HCT116 (cell line): Measurements from ENCODE around the gene CD109. TPM values are rescaled to one million over a fixed set of nuclear protein-coding genes. Genes with fewer than 3 reads are reported as not detected.
"Not testable (repeated sequence)": the region's sequence is repeated elsewhere in the genome, so short reads cannot be mapped to it uniquely, and the experiment has no call there.

Experiments used
- ATAC-seq: fragments of 200-7000 bp; cut with Tn5 transposase; 2 replicates; pipeline ENCODE4 v1.9.1; 2020; ENCODE audit warnings: mild to moderate bottlenecking, moderate library complexity
- BruUV-seq: library from RNA; stranded (reverse); fragments of 400-500 nt; replicated peaks from 2 replicates; lab custom pipeline; 2021; lab: Mats Ljungman, UMichigan
- CTCF ChIA-PET: fragments of 300-600 bp; sonication (Branson Sonifier 250); formaldehyde crosslinking; loops from one replicate; lab custom pipeline; 2021; ENCODE audit warnings: antibody characterized with exemption; lab: Charles Lee
- POLR2A ChIA-PET: fragments of 300-600, 350-600 bp; sonication (Branson Sonifier 250); formaldehyde crosslinking; loops from one replicate; lab custom pipeline; 2021; ENCODE audit warnings: antibody characterized with exemption; lab: Charles Lee
- RAD21 ChIA-PET, 2 experiments: fragments of 300-600 bp; sonication (Branson Sonifier 250); formaldehyde crosslinking; loops; one replicate each; lab custom pipeline; 2023; ENCODE audit warnings: low total read pairs in 2 of 2; ENCODE audit not compliant: uncharacterized antibody in 2 of 2, unreplicated experiment in 2 of 2, low non-redundant PET in 1 of 2; lab: Charles Lee
- DNase-seq: peaks from one replicate; pipeline ENCODE4 v3.0.0-alpha.2; 2010; ENCODE audit warnings: low read depth, low spot score
- H2AFZ ChIP-seq: fragments of 200-600 bp; shearing (Covaris generic), sonication (generic); 2 replicates; pipeline ENCODE4 v1.6.1; 2017; ENCODE audit warnings: low read depth, mixed run types, mixed read lengths, antibody characterized with exemption, low read length; ENCODE audit not compliant: poor library complexity, severe bottlenecking
- H3K27ac ChIP-seq: 2 replicates; pipeline ENCODE4 v1.5.1; 2012; ENCODE audit warnings: low read depth, low read length
- H3K27me3 ChIP-seq: fragments of 200-600 bp; sonication (generic); 2 replicates; pipeline ENCODE4 v1.6.1; 2016; ENCODE audit warnings: mixed run types, low read length, mixed read lengths; ENCODE audit not compliant: insufficient read depth
- H3K36me3 ChIP-seq, 2 experiments: fragments of 200-500 bp in 1 of 2; fragments of 200-600 bp in 1 of 2; sonication (Bioruptor generic) in 1 of 2; sonication (generic) in 1 of 2; 2 replicates each; pipeline versions ENCODE4 v1.5.1 to v1.6.1; 2014 to 2016; ENCODE audit warnings: low read length in 2 of 2, inconsistent platforms in 1 of 2, mixed read lengths in 1 of 2, mixed run types in 1 of 2; ENCODE audit not compliant: insufficient read depth in 2 of 2, control insufficient read depth in 1 of 2
- H3K4me1 ChIP-seq, 2 experiments: fragments of 200-600 bp in 1 of 2; sonication (generic) in 1 of 2; 2 replicates each; pipeline versions ENCODE4 v1.5.1 to v1.6.1; 2012 to 2017; ENCODE audit warnings: low read length in 2 of 2, inconsistent platforms in 1 of 2, mild to moderate bottlenecking in 1 of 2, mixed read lengths in 1 of 2, mixed run types in 1 of 2, moderate library complexity in 1 of 2; ENCODE audit not compliant: insufficient read depth in 2 of 2, control insufficient read depth in 1 of 2
- H3K4me2 ChIP-seq: fragments of 200-600 bp; sonication (generic); 2 replicates; pipeline ENCODE4 v1.6.1; 2017; ENCODE audit warnings: mixed run types, low read length, mixed read lengths
- H3K4me3 ChIP-seq, 2 experiments: fragments of 200-600 bp in 1 of 2; sonication (generic) in 1 of 2; replicated peaks in 1 of 2; 2 replicates each; pipeline ENCODE4 v1.5.1; 2011 to 2016; ENCODE audit warnings: low read length in 2 of 2, control low read depth in 1 of 2, low read depth in 1 of 2, mild to moderate bottlenecking in 1 of 2, mixed read lengths in 1 of 2, mixed run types in 1 of 2
- H3K79me2 ChIP-seq: fragments of 200-600 bp; sonication (generic); 2 replicates; pipeline ENCODE4 v1.6.1; 2017; ENCODE audit warnings: mild to moderate bottlenecking, mixed run types, low read length, moderate library complexity, mixed read lengths; ENCODE audit not compliant: insufficient read depth
- H3K9ac ChIP-seq: fragments of 200-600 bp; sonication (generic); 2 replicates; pipeline ENCODE4 v1.6.1; 2016; ENCODE audit warnings: low read length, mixed read lengths
- H3K9me2 ChIP-seq: fragments of 200-600 bp; sonication (generic), shearing (Covaris generic); 2 replicates; pipeline ENCODE4 v1.6.1; 2017; ENCODE audit warnings: mixed run types, mild to moderate bottlenecking, moderate library complexity; ENCODE audit not compliant: insufficient read depth
- H3K9me3 ChIP-seq, 2 experiments: fragments of 200-500 bp in 1 of 2; fragments of 200-600 bp in 1 of 2; sonication (Bioruptor generic) in 1 of 2; sonication (generic) in 1 of 2; 2 replicates each; pipeline ENCODE4 v1.6.1; 2014 to 2017; ENCODE audit warnings: low read length in 2 of 2, mixed read lengths in 2 of 2, inconsistent platforms in 1 of 2, low read depth in 1 of 2, mild to moderate bottlenecking in 1 of 2, mixed run types in 1 of 2, moderate library complexity in 1 of 2; ENCODE audit not compliant: control insufficient read depth in 1 of 2, insufficient read depth in 1 of 2
- H4K20me1 ChIP-seq: fragments of 200-600 bp; sonication (generic), shearing (Covaris generic); 2 replicates; pipeline ENCODE4 v1.6.1; 2017; ENCODE audit warnings: mixed run types, mild to moderate bottlenecking, moderate library complexity; ENCODE audit not compliant: insufficient read depth
- ATF3 ChIP-seq: IDR thresholded peaks from 2 replicates; pipeline ENCODE4 v1.6.1; 2012
- EGR1 ChIP-seq: IDR thresholded peaks from 2 replicates; pipeline ENCODE4 v1.6.1; 2012; ENCODE audit warnings: low read depth
- EZH2phosphoT487 ChIP-seq: fragments of 200-600 bp; IDR thresholded peaks from 2 replicates; pipeline ENCODE4 v1.6.1; 2018; ENCODE audit warnings: antibody characterized with exemption, borderline replicate concordance
- FOSL1 ChIP-seq: IDR thresholded peaks from 2 replicates; pipeline ENCODE4 v1.6.1; 2012; ENCODE audit warnings: low read depth
- JUND ChIP-seq: IDR thresholded peaks from 2 replicates; pipeline ENCODE4 v1.6.1; 2012
- SP1 ChIP-seq: IDR thresholded peaks from 2 replicates; pipeline ENCODE4 v1.6.1; 2012; ENCODE audit warnings: low read depth
- ZBTB33 ChIP-seq: IDR thresholded peaks from 2 replicates; pipeline ENCODE4 v1.6.1; 2011; ENCODE audit warnings: mild to moderate bottlenecking, low read length, moderate library complexity; ENCODE audit not compliant: insufficient replicate concordance; ENCODE audit errors: extremely low read depth
- intact Hi-C: fragments of 100-400 bp; cut with micrococcal nuclease; formaldehyde crosslinking; loops from 2 replicates; pipeline ENCODE4 v1.10.0; 2022
- total RNA-seq: library from RNA; stranded (reverse); gene quantifications from one replicate; pipeline ENCODE4 v1.2.1, GENCODE V29; 2021; ENCODE audit not compliant: unreplicated experiment

The CD109 gene
- total RNA-seq, 1 experiment from 2014 or later, result 42.1 TPM

GRCh38 chr6:73715111-73715508 is 19.1 kb downstream of the CD109 start:
- POLR2A ChIA-PET, result not testable (repeated sequence)
- peak; percentile 85 for ATAC-seq

GRCh38 chr6:73719046-73719445 is 23.0 kb downstream of the CD109 start:
- Histone ChIP-seq H3K4me3 (no peak overlapping the region), H3K4me1 (peaks cover 23 to 40% of the 10 kb centered on the region in 2 experiments), H2AFZ (no peak overlapping the region), H3K27me3 (no peaks in the 10 kb centered on the region), H3K9ac (no peak overlapping the region), H3K4me2 (no peak overlapping the region), H3K9me2 (no peaks in the 10 kb centered on the region), H3K36me3 (no peaks in the 10 kb centered on the region), H3K79me2 (no peaks in the 10 kb centered on the region), H3K27ac (no peak overlapping the region), H3K9me3 (no peaks in the 10 kb centered on the region), H4K20me1 (no peaks in the 10 kb centered on the region)
- BruUV-seq, result no TSS peak
- ChIA-PET POLR2A (no interaction called here), RAD21 (no interaction called here), CTCF (no interaction called here)
- TF ChIP-seq ZBTB33, result no peak
- TF ChIP-seq EZH2phosphoT487, result no peak
- TF ChIP-seq ATF3, result no peak
- no peak for TF ChIP-seq EGR1
- intact Hi-C loops, result no loop called here
- no peak for ATAC-seq
- no peak for DNase-seq

More at GRCh38 chr6:73715111-73715508, 19.1 kb downstream of the CD109 start:
- H3K9me3 ChIP-seq, H3K9me2 ChIP-seq, RAD21 ChIA-PET, H3K79me2 ChIP-seq, BruUV-seq, H3K27me3 ChIP-seq, intact Hi-C loops, H4K20me1 ChIP-seq, H2AFZ ChIP-seq, H3K36me3 ChIP-seq: not testable (repeated sequence)
- Histone ChIP-seq H3K4me1 (peaks cover 50 to 65% of the 10 kb centered on the region in 2 experiments), H3K27ac (peak overlapping the region; percentile 75), H3K9ac (peak overlapping the region; percentile 12), H3K4me2 (peak overlapping the region; percentile 37), H3K4me3 (peak overlapping the region in 1 of 2 experiments; percentile 17; a peak in 1 of 4 replicates)
- peak; percentile 73 for DNase-seq
- CTCF ChIA-PET, result interaction anchor here (1.4 to 1.7 kb wide), 2 partner anchors 18 kb away, joined by 4 read pairs; no protein-coding TSS in a partner anchor
- TF ChIP-seq FOSL1, result peak; percentile 80
- TF ChIP-seq SP1, result peak; percentile 29; the same call in 1 of the 2 replicates
- TF ChIP-seq JUND, result peak; percentile 70
